SK-N-SH (cell line): ENCODE data around the gene SLC34A1.

Experiments used
- CHD2 ChIP-seq: fragments of 150-350 bp; IDR thresholded peaks from 2 replicates; pipeline ENCODE4 v1.6.1; 2018; ENCODE audit warnings: low read length; ENCODE audit not compliant: partially characterized antibody
- EZH2phosphoT487 ChIP-seq: fragments of 200-600 bp; sonication (generic); IDR thresholded peaks from 2 replicates; pipeline ENCODE4 v1.6.1; 2017; ENCODE audit warnings: low read depth, mixed run types, mild to moderate bottlenecking, antibody characterized with exemption, moderate library complexity, borderline replicate concordance
- FOXJ3 ChIP-seq: sonication (generic); formaldehyde crosslinking; IDR thresholded peaks from 2 replicates; pipeline ENCODE4 v1.5.1; 2020; ENCODE audit warnings: mild to moderate bottlenecking, missing genetic modification reagents
- POLR2AphosphoS5 ChIP-seq: IDR thresholded peaks from 2 replicates; pipeline ENCODE4 v1.6.1; 2012; ENCODE audit warnings: low read depth, low read length
- RCOR1 ChIP-seq: fragments of 150-350 bp; IDR thresholded peaks from 2 replicates; pipeline ENCODE4 v1.6.1; 2017; ENCODE audit warnings: antibody characterized with exemption, low read length
- SIN3A ChIP-seq: IDR thresholded peaks from 2 replicates; pipeline ENCODE4 v1.6.1; 2012; ENCODE audit warnings: low read depth, mild to moderate bottlenecking, low read length, moderate library complexity, borderline replicate concordance
- SMC3 ChIP-seq: IDR thresholded peaks from 2 replicates; pipeline ENCODE4 v1.6.1; 2012; ENCODE audit warnings: low read depth, low read length, improper control_type of control experiment
- USF1 ChIP-seq: IDR thresholded peaks from 2 replicates; pipeline ENCODE4 v1.4.0; 2012; ENCODE audit warnings: low read depth, borderline replicate concordance
- TF ChIP-seq, protein P1 (sequence below): IDR thresholded peaks from 2 replicates; pipeline ENCODE4 v1.6.1; 2012; ENCODE audit warnings: mild to moderate bottlenecking, low read depth, low read length, moderate library complexity
- TF ChIP-seq, protein P2 (sequence below): fragments of 200-600 bp; sonication (generic); IDR thresholded peaks from 2 replicates; pipeline ENCODE4 v1.6.1; 2017; ENCODE audit warnings: antibody characterized with exemption, mild to moderate bottlenecking, moderate library complexity

DNA sequence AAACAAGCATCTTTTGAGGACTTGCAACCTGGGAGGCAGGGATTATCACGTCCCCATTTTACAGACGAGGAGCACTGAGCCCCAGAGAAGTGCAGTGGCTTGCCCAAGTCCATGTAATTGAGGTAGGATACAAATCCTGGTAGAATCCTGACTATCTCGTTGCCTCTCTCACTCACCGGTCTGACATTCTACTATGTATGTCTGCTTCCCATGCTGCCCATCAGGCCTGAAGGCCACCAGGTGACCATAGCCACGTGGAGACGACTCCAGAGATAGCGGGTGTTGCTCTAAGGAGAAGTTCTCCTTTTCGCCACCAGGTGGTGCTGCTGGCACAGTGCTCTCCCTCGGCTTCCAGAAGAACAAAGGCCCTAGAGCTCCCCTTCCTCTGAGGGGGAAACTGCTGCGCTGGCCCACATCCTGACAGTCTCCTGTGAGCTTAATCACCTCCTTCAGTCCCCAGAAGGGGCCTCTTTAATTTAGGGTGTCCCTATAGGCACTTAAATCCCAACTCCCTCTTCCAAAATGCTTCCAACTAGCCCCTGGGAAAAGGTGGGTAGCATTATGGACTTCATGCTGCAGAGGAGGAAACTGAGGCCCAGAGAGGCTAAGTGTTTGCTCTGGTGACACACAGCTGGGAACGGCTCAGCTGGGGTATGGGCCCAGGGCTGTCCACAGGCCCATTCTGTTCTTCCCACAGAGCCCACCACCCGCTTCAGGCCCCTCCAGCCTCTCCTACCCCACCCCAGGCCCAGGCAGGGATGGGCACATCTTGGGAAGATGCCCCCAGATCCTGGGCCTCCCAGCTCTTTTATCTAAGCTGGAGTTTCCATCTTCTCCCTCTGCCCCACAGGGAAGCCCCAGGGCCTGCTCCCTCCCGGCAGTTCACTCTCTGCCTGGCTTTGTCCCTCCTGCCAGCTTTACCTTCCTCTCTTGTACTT, 6.4 kb downstream of the SLC34A1 start:
- TF ChIP-seq, protein P1, sequence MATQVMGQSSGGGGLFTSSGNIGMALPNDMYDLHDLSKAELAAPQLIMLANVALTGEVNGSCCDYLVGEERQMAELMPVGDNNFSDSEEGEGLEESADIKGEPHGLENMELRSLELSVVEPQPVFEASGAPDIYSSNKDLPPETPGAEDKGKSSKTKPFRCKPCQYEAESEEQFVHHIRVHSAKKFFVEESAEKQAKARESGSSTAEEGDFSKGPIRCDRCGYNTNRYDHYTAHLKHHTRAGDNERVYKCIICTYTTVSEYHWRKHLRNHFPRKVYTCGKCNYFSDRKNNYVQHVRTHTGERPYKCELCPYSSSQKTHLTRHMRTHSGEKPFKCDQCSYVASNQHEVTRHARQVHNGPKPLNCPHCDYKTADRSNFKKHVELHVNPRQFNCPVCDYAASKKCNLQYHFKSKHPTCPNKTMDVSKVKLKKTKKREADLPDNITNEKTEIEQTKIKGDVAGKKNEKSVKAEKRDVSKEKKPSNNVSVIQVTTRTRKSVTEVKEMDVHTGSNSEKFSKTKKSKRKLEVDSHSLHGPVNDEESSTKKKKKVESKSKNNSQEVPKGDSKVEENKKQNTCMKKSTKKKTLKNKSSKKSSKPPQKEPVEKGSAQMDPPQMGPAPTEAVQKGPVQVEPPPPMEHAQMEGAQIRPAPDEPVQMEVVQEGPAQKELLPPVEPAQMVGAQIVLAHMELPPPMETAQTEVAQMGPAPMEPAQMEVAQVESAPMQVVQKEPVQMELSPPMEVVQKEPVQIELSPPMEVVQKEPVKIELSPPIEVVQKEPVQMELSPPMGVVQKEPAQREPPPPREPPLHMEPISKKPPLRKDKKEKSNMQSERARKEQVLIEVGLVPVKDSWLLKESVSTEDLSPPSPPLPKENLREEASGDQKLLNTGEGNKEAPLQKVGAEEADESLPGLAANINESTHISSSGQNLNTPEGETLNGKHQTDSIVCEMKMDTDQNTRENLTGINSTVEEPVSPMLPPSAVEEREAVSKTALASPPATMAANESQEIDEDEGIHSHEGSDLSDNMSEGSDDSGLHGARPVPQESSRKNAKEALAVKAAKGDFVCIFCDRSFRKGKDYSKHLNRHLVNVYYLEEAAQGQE: no peak
- TF ChIP-seq, protein P2, sequence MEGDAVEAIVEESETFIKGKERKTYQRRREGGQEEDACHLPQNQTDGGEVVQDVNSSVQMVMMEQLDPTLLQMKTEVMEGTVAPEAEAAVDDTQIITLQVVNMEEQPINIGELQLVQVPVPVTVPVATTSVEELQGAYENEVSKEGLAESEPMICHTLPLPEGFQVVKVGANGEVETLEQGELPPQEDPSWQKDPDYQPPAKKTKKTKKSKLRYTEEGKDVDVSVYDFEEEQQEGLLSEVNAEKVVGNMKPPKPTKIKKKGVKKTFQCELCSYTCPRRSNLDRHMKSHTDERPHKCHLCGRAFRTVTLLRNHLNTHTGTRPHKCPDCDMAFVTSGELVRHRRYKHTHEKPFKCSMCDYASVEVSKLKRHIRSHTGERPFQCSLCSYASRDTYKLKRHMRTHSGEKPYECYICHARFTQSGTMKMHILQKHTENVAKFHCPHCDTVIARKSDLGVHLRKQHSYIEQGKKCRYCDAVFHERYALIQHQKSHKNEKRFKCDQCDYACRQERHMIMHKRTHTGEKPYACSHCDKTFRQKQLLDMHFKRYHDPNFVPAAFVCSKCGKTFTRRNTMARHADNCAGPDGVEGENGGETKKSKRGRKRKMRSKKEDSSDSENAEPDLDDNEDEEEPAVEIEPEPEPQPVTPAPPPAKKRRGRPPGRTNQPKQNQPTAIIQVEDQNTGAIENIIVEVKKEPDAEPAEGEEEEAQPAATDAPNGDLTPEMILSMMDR: peak; percentile 88
- TF ChIP-seq FOXJ3 (CRISPR knock-in tag): no peak
- TF ChIP-seq SIN3A: 0 out of 2 replicates have a peak, but pooled peaks have one; percentile 77
- peak; percentile 64; the same call in 1 of the 2 replicates for TF ChIP-seq USF1
- 0 out of 2 replicates have a peak, but pooled peaks have one; percentile 5 for TF ChIP-seq RCOR1
- no peak for TF ChIP-seq CHD2
- peak; percentile 90 for TF ChIP-seq SMC3
- TF ChIP-seq EZH2phosphoT487: no peak
- TF ChIP-seq POLR2AphosphoS5: no peak
